HL-60/S4 treated with retinoic acid at 250 ng/mL for 4 days and 3 days (cell line): Measurements from ENCODE around the gene ETFA.

Experiments used
- in situ Hi-C: fragments of 300-500 bp; cut with MboI; formaldehyde crosslinking; loops from 2 replicates; pipeline ENCODE4 v1.7.0; 2022; ENCODE audit warnings: low sequenced_read_pairs

Gene ETFA

DNA sequence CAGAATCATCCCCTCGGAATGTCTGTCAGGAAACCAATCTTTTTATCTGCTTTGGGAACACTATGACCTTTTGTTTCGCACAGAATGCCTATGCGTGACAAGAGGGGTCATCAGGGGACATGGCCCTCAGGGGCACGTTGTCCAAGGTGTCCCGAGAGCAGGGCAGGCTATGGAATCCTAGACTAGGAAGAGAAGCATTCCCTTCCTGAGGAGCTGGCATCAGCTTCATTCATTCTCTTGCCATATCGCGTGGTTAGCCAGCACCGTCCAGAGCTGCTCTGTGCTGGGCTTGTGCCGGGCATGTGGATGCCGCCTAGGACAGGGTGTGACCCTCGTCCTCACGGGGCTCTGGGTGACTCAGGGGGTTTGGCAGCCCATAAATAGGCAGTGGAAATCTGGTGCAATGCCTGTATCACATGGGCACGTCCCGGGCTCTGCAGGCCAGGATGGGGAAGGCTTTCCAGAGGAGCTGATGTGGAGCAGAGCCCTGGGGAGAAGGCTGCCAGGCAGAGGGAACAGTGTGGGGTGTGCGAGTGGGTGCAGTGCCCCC is 133.7 kb downstream of the ETFA start:
- in situ Hi-C loops, result no loop called here

DNA sequence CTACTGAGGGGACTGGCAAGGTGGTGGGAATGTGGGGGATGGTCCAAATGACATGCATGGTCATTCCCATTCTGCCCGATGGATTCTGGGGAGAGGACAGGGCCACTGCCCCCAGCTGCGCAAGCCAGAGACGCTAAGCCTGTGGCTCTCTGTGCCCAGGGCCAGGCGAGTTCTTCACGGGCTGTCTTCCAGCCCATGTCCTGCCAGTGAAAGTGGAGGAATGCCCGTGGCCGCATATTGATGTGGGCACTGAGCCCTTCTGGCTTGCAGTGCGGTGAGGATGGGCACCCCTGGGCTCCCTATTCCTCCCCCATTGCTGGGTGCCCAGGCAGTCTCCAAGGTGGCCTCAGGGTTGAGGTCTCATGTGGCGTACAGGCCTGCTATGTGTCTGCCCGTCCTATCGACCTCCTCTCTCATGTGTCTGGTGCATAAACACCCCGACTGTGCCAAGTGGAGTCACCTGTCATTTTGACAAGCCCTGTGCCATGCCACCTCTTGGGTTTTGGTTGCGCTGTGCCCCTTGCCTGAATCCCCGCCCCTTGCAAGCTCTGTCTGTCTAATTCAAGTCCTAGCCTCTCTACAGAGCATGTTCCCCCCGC is 134.7 kb downstream of the ETFA start:
- in situ Hi-C loops, result no loop called here

DNA sequence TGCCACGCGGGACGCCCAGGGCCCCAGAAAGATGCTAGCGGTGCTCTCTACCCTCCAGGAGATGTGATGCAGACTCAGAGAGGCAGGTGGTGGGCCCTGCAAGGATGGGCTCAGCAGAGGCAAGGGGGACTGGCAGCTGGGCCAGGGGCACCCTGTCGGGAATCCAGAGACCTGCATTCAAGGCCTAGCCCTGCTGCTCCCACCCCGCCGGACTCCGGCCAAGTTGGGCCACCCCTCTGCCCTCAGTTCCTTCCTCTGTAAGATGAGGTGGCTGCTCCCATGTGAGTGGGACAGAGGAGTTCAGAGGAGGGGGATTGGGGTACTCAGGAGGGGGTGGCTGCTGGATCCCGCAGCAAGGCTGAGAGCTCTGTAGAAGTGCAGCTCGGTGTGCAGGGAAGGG is 135.2 kb downstream of the ETFA start:
- in situ Hi-C loops, result no loop called here

DNA sequence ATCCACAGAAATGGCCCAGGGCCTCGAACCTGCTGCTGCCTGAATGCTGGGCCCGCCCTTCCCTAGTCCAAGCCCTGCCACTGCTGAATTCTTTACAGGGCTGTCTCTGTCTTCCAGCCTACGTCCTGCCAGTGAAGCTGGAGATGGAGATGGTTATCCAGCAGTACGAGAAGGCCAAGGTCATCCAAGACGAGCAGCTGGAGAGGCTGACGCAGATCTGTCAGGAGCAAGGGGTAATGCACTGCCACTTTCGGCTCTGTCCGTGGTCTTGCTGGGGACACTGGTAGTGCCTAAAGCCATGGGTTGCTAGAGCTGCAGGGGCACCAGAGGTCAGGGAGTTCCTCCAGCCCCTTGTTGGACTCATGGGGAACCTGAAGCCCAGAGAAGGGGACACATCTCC is 135.8 kb downstream of the ETFA start:
- in situ Hi-C loops, result no loop called here

DNA sequence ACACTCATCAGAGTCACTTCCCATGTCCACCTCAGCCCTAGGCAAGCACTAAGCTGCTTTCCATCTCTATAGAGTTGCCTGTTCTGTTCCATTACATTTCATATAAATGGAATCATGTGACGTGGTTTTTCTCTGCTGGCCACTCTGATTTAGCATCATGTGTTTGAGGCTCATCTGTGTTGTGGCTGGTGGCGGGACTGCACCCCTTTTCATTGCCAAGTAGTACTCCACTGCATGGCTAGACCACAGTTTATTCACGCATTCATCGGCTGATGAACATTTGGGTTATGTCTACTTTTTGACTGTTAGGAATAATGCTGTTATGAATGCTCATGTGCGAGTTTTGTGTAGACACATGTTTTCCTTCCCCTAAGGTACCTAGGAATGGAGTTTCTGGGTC is 136.6 kb downstream of the ETFA start:
- in situ Hi-C loops, result no loop called here

DNA sequence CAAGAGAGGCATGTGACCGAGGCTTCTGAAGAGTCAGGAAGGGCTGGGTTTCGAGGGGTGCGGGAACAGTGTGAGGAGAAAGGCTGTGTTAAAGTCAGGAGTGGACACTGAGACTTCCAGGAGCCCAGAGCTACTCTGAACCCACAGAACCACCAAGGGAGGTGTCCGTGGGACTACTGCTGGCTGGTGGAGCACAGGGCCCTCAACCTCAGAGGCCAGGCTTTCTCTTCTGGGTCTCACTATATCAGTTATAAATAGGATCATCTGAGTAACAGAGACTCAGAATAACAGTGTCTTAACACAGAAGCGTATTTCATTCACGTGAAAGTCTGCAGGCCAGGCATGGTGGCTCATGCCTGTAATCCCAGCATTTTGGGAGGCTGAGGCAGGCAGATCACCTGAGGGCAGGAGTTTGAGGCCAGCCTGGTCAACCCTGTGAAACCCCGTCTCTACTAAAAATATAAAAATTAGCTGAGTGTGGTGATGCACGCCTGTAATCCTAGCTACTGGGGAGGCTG is 137.9 kb downstream of the ETFA start:
- in situ Hi-C loops, result no loop called here

DNA sequence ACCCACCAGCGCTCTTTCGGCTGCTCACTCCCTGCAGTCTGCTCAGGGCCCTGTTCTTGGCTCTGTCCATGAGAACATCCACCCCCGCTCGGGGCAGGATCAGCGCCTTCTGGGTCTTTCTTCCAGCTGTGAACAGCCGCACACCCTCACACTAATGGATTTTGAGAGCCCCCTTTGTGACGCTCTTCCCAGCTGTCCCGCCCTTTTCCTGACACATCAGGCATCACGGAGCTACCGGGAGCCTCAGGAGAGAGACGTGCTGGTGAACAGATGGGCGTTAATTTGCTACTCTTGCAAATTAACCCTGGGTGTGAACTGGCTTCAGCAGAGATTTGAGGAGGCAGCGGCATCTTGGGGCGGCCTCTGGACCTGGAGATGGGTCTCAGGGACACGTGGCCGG is 138.5 kb downstream of the ETFA start:
- in situ Hi-C loops, result no loop called here

DNA sequence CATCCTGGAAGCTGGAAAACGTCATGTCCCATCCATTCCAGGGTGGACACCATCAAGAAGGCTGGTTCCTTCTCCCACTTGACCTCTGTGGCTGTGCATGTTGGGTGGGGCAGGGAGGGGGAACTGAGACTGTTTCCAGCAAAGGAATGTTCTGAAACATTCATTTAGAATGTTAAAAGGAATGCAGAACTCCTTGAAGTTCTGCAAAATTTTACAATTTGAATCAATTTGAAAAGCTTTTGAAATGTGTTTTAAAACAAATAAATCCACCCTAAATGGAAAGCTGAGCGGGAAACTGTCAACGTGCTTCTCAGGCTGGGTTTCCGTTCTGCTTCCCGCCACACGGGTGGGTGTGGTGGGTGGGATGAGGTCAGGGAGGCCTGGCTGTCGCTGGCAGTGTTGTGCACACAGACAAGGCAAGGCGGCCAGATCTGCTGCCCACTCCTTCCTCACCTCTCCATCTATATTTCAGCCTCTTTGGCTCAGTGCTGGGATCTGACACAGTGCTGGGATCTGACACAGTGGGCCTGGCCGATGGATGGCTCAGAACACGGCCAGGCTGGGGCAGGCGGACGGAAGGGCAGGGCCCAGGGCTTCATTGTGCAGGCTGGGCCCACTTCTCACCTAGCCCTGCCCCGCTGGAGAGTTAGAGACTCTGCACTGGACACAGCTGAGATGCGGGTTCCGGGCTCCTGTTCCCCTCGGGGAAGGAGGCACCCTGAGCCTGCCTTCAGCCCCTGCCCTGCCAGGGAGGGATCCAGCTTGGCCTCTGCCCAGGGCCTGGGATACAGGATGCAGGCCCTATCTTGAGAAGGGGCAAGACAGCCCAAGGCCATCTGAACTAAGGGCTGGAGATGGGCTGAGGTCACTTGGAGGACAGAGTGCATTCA is 141.1 kb downstream of the ETFA start:
- in situ Hi-C loops, result no loop called here

DNA sequence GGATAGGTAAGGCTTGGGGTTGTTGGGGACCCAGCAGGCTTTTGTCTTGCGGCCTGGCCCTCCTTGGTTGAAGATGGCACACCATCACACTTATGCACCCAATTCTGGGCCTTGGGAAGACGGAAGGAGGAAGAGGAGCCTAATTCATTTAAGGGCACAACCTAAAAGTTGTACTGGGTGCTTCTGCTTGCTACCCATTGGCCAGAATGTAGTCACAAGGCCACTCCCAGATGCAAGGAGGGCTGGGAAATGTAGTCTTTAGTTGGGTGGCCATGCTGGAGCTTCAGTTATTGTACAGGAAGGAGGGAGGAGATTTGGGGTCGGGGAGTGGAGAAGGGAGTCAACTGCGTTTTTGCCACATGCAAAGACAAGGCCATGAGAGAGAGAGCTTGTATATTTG is 142.3 kb downstream of the ETFA start:
- in situ Hi-C loops, result no loop called here

DNA sequence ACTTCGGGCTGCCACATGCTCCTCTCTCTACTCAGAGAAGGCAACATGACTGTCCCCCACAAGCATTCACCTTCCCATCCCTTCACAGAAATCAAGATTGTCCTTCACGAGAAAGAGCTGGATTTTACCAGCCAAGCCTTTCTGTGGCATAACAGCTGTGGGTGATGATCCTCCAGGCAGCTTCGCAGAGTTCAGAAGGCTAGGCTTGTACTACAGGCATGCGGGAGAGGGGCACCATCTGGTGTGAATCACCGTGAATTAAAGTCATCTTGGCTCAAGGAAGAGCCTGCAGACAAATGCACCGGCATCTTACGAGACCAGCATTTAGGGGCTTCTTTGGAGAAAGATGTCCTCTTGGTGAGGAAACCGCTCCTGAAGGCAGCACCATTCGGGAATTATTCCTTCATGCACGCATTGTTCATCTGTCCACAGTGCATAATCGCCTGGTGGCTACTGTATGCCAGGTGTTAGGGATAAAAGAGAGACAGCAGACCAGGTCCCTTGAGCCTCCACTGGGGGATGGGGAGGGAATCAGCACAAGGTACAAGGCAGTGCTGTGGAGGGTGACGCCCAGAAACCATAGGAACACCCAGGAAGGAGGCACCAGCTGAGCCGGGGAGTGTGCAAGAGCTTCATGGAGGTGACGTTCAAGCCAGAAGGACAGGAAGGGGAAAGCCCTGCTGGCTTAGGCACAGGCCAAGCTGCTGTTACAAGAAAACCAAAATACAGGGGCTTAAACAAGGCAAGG is 142.9 kb downstream of the ETFA start:
- in situ Hi-C loops, result no loop called here

DNA sequence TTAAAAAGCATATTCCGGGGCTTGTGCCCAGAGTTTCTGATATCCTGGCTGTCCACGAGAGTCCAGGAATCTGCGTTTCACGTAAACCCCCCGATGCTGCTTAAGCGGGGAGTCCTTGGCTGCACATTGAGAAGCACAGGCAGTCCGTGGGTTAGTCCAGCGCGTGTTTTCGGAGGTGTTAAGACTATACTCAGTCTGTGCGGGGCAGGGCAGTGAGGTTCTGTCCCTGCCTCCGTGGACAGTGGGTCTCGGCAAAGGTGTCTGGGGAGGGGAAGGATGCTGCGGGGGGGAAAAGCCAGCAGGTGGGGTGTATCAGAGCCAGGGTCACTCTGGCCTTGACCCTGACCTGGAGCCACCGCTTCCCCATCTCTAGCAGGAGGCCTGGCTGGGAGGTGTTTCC is 145.3 kb downstream of the ETFA start:
- in situ Hi-C loops, result no loop called here
